ENCODE results near the gene FAM72A. TPM values are rescaled to one million over a fixed set of nuclear protein-coding genes. Genes with fewer than 3 reads are reported as not detected.
"Not testable (repeated sequence)": the region's sequence is repeated elsewhere in the genome, so short reads cannot be mapped to it uniquely, and the experiment has no call there.

FAM72A gene
- 10 to 100 TPM; 34.8 to 42.2 TPM for total RNA-seq

GRCh38 chr1:206202789-206203363, at the start of gene FAM72A:
FAM72A (minus strand) TSS chr1:206202839; CDS start chr1:206202025, 814 bp downstream.
- peak; percentile 97 for DNase-seq
- POLR2A ChIA-PET, CTCF ChIA-PET: not testable (repeated sequence)

DNA sequence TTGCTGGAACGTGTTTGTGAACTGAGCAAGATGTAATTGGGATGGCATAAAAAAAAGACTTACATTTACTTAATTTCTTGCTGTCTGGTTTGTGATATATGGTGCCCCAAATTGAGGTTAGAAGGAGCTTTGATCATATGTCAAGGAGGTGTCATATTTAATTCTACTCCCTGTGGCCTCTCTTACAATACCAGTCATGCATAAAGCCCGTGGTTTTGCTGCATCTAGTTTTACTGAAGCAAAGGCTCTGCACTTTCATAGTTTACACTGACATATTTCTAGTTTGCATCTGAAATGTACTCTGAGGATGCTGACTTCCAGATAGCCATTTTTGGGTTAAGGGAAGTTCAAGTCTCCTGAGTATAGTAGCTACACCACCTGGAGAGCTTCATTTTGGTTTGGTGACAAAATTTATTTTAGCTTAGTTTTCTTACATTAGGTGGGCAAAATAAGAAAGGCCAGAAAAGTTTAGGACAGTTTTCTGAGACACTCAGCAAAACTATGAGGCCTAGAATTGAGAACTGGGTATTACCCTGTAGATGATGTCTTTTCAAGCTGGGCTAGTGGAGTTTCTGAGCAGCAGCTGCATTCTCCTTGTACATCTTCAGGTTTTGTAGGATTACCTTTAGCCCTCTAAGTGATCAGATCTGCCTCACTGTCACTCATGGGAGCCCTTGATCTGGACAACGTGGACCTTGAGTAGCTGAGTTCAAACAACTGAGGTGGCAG, 48.5 kb upstream of the FAM72A start:
- H3K27me3 Mint-ChIP-seq; intact Hi-C loops (cut with DNase I, micrococcal nuclease); DNase-seq; POLR2A ChIA-PET; CTCF ChIA-PET; H3K27ac Mint-ChIP-seq; H3K9me3 Mint-ChIP-seq (ENCODE audit: low read depth); H3K36me3 Mint-ChIP-seq (ENCODE audit: low read depth); H3K4me3 Mint-ChIP-seq; H3K4me1 Mint-ChIP-seq: not testable (repeated sequence)
- ATAC-seq, result peak; percentile 77

More at GRCh38 chr1:206202789-206203363, at the start of gene FAM72A:
- peak; percentile 89 for ATAC-seq
- H3K27me3 Mint-ChIP-seq; H3K4me1 Mint-ChIP-seq; H3K9me3 Mint-ChIP-seq (ENCODE audit: low read depth); H3K36me3 Mint-ChIP-seq (ENCODE audit: low read depth); intact Hi-C loops (cut with DNase I, micrococcal nuclease): not testable (repeated sequence)
- Mint-ChIP-seq H3K27ac (peak within 1 kb of the TSS; percentile 23), H3K4me3 (peak within 1 kb of the TSS; percentile 75)

DNA sequence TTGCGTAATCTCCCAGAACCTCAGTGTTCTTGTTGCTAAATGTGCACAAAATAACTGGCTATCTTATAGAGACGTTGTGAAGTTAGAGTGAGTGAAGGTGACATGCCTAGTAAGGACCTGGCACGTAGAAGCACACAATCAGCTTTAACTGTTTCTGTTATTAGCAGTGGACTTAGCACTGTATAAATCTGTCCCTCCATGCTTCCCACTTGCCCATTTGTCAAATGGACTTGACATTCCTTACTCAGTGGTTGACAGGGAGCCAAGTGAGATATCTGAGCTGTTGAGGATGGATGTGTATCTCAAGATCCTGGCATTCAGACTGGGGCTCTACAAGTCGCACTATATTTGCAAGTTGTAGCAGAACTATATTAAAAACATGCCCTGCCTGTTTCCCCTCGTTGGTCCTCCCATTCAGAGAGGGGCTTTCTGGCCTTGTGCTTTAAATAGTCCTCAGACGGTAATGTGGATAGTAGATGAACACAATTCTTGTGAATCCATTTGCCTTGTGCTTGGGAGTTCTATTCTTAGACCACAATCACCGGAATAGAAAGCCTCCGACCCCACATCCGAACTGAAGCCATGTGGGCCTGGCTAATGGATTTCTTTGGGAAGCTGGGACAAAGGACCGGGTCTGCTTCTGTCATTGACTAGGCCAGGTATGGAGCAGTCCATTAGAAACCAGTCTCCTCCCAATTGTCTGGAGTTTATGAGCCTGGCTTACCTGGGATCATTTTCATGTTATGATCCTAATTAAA, 43.7 kb upstream of the FAM72A start:
- POLR2A ChIA-PET; H3K27ac Mint-ChIP-seq; ATAC-seq; H3K27me3 Mint-ChIP-seq; intact Hi-C loops (cut with DNase I, micrococcal nuclease); H3K4me3 Mint-ChIP-seq; H3K36me3 Mint-ChIP-seq (ENCODE audit: low read depth); H3K9me3 Mint-ChIP-seq (ENCODE audit: low read depth); CTCF ChIA-PET; H3K4me1 Mint-ChIP-seq; DNase-seq: not testable (repeated sequence)

- H3K36me3 Mint-ChIP-seq (ENCODE audit: low read depth); POLR2A ChIA-PET; H3K9me3 Mint-ChIP-seq (ENCODE audit: low read depth); intact Hi-C loops (cut with DNase I, micrococcal nuclease); H3K27ac Mint-ChIP-seq; H3K27me3 Mint-ChIP-seq; DNase-seq; CTCF ChIA-PET; ATAC-seq; H3K4me3 Mint-ChIP-seq; H3K4me1 Mint-ChIP-seq: not testable (repeated sequence)
Measured at GRCh38 chr1:206245479-206245878, 42.8 kb upstream of the FAM72A start.

DNA sequence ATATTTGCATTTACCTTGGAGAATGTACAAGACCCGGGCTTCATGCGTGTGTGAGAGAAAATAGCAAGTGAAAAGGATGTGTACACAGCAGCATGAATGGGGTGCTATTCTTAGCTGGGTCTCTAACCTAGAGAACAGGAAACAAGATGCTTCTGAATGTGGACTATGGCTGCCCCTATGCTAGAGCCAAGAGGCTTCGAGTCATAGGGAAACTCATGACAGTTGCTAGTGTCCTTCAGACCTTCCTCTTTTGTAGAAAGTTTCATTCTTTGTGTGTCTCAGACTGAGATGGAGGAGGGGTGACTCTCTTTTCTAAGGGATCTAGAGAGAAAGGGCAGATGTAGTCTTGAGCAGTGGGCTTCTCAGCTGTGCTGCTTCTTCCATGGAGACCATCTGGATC, 40.7 kb upstream of the FAM72A start:
- ATAC-seq (peak; percentile 91), DNase-seq (peak; percentile 5)
- POLR2A ChIA-PET; H3K4me1 Mint-ChIP-seq; CTCF ChIA-PET; intact Hi-C loops (cut with DNase I, micrococcal nuclease); H3K9me3 Mint-ChIP-seq (ENCODE audit: low read depth); H3K27ac Mint-ChIP-seq; H3K36me3 Mint-ChIP-seq (ENCODE audit: low read depth); H3K4me3 Mint-ChIP-seq; H3K27me3 Mint-ChIP-seq: not testable (repeated sequence)

DNA sequence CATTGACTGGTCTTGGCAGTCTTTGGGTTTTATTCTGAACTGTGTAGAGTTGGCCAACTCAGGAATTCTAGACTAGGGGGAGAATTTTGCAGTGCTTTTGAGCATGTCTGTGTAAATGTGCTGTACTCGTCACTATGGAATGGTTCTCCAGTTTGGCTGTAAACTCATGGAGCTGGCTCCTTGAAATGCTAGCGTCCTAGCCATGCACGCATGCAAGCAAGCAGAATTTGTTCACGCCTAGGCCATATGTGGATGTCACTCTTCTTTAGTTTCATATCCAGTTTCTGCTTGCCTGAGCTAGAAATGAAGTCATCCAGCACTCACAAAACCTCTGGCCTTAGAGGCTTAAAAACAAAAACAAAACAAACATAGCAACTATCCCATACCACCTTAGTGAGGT, 37.6 kb upstream of the FAM72A start:
- peak; percentile 50 for ATAC-seq
- H3K4me3 Mint-ChIP-seq; H3K4me1 Mint-ChIP-seq; POLR2A ChIA-PET; H3K36me3 Mint-ChIP-seq (ENCODE audit: low read depth); H3K27me3 Mint-ChIP-seq; H3K27ac Mint-ChIP-seq; H3K9me3 Mint-ChIP-seq (ENCODE audit: low read depth); DNase-seq; intact Hi-C loops (cut with DNase I, micrococcal nuclease); CTCF ChIA-PET: not testable (repeated sequence)

- CTCF ChIA-PET; DNase-seq; H3K9me3 Mint-ChIP-seq (ENCODE audit: low read depth); H3K27ac Mint-ChIP-seq; POLR2A ChIA-PET; H3K36me3 Mint-ChIP-seq (ENCODE audit: low read depth); intact Hi-C loops (cut with DNase I, micrococcal nuclease); ATAC-seq; H3K4me1 Mint-ChIP-seq; H3K4me3 Mint-ChIP-seq; H3K27me3 Mint-ChIP-seq: not testable (repeated sequence)
Measured at GRCh38 chr1:206235190-206235589, 32.6 kb upstream of the FAM72A start.

GRCh38 chr1:206234189-206234916, 31.7 kb upstream of the FAM72A start:
- CTCF ChIA-PET, result interaction anchor here (0.6 kb wide), 1 partner anchor 712 kb away, joined by 5 read pairs; the partner anchor contains the start of gene PIGR
- H3K4me1 Mint-ChIP-seq; H3K27me3 Mint-ChIP-seq; H3K36me3 Mint-ChIP-seq (ENCODE audit: low read depth); DNase-seq; POLR2A ChIA-PET; intact Hi-C loops (cut with DNase I, micrococcal nuclease); H3K9me3 Mint-ChIP-seq (ENCODE audit: low read depth); H3K4me3 Mint-ChIP-seq; ATAC-seq; H3K27ac Mint-ChIP-seq: not testable (repeated sequence)

DNA sequence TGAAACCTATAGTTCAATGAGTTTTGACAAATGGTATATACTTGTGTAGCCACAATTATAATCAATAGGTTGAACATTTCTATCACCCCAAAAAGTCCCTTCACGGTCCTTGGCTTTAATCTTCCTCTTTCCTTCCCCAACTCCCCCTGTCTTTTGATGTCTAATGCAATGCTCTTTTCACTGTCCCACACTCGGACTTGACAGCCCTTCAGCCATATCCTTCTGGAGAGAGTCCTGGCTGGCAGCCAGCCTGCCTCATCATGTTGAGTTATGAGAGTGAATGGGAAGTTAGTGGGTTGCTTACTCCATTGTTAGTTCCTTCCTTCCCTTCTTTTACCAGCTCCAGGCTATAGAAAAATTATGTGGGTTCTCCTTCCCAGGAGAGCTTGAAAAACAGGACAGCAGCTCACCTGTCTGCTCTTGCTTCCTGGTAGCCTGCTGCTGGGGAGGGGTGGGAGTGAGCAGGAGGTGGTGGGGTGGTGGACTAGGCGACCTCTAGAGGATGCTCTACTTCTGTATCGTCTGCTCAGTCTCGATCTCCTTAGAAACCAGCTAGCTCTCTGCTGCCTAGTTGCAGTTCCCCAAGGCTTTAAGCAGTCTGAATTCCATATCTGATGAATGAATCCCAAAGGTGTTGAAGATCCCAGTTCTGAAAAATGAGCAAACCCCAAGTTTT, 30.5 kb upstream of the FAM72A start:
- H3K27me3 Mint-ChIP-seq; H3K27ac Mint-ChIP-seq; H3K9me3 Mint-ChIP-seq (ENCODE audit: low read depth); intact Hi-C loops (cut with DNase I, micrococcal nuclease); H3K36me3 Mint-ChIP-seq (ENCODE audit: low read depth); H3K4me1 Mint-ChIP-seq; POLR2A ChIA-PET; H3K4me3 Mint-ChIP-seq; DNase-seq; CTCF ChIA-PET: not testable (repeated sequence)
- peak; percentile 51 for ATAC-seq

- H3K36me3 Mint-ChIP-seq (ENCODE audit: low read depth); H3K9me3 Mint-ChIP-seq (ENCODE audit: low read depth); intact Hi-C loops (cut with DNase I, micrococcal nuclease); H3K27me3 Mint-ChIP-seq; ATAC-seq; CTCF ChIA-PET; H3K4me1 Mint-ChIP-seq; DNase-seq; H3K27ac Mint-ChIP-seq; H3K4me3 Mint-ChIP-seq; POLR2A ChIA-PET: not testable (repeated sequence)
Measured at GRCh38 chr1:206231989-206232388, 29.4 kb upstream of the FAM72A start.

DNA sequence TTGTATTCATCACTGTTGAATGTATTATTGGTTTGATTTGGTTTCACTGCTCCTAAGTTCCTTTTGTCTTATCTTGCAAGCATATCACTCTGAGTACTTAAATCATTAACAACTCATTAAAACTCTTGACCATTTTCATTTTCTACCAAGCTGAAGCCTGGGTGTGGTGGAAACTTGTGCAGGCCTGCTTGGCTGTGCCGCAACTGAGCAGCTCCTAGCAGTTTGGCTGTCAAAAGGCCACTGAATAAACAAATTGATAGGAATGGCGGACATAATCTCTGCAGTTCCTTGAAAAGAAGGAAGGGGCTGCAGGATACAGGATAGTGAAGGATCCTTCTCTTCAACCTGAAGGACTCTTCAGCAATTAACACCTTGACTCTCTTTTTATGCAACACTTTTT, 26.6 kb upstream of the FAM72A start:
- CTCF ChIA-PET; H3K36me3 Mint-ChIP-seq (ENCODE audit: low read depth): not testable (repeated sequence)

More for the DNA sequence above, 26.6 kb upstream of the FAM72A start:
- H3K27ac Mint-ChIP-seq; ATAC-seq; H3K27me3 Mint-ChIP-seq; intact Hi-C loops (cut with DNase I, micrococcal nuclease); H3K9me3 Mint-ChIP-seq (ENCODE audit: low read depth); H3K4me3 Mint-ChIP-seq; DNase-seq; H3K4me1 Mint-ChIP-seq; POLR2A ChIA-PET: not testable (repeated sequence)

Data from activated CD4-positive, alpha-beta T cell treated with anti-CD3 and anti-CD28 coated beads for 36 hours (primary cell).